Pancreas (tissue), 10 donors: ENCODE measurements around the gene APOBEC3A. TPM values are rescaled to one million over a fixed set of nuclear protein-coding genes. Genes with fewer than 3 reads are reported as not detected.
"Not testable (repeated sequence)": the region's sequence is repeated elsewhere in the genome, so short reads cannot be mapped to it uniquely, and the experiment has no call there.

ENCODE experiments used
- ATAC-seq, 4 donors: fragments of 200-7000 bp; cut with Tn5 transposase; one replicate each; pipeline versions ENCODE4 v1.8.0 to v1.9.1; 2020; ENCODE audit warnings: mild to moderate bottlenecking in 4 of 4, moderate library complexity in 4 of 4
- DNase-seq, 6 donors: peaks; one replicate each; pipeline ENCODE4 v3.0.0-alpha.2; 2020
- FAIRE-seq: peaks from 2 replicates; lab custom pipeline; 2012; peaks lifted over from hg19 to GRCh38; lab: Jason Lieb, UNC
- H3K27ac ChIP-seq, 4 donors: fragments of 200-600 bp; sonication (generic); 1 replicate in 3 of 4; 2 replicates in 1 of 4; pipeline versions ENCODE4 v1.5.0 to v1.8.0; 2020
- H3K27me3 ChIP-seq, 4 donors: fragments of 200-600 bp; one replicate each; pipeline ENCODE4 v1.8.0; 2021
- H3K36me3 ChIP-seq, 3 donors: fragments of 200-600 bp; sonication (generic) in 1 of 3; one replicate each; pipeline versions ENCODE4 v1.5.0 to v1.8.0; 2020 to 2021
- H3K4me1 ChIP-seq, 3 donors: fragments of 200-600 bp; one replicate each; pipeline ENCODE4 v1.8.0; 2021
- H3K4me3 ChIP-seq, 4 donors: fragments of 200-600 bp; sonication (generic) in 2 of 4; one replicate each; pipeline versions ENCODE4 v1.5.0 to v1.8.0; 2020 to 2021
- H3K9me3 ChIP-seq, 4 donors: fragments of 200-600 bp; one replicate each; pipeline ENCODE4 v1.8.0; 2021
- whole genome bisulfite sequencing, 2 donors: extraction: QIAGEN DNeasy Blood & Tissue Kit; methylation state at CpG; one replicate each; pipeline ENCODE4 v1.1.7; 2013; 5-methylcytosine and 5-hydroxymethylcytosine counted together
- intact Hi-C, 3 donors: fragments of 100-400 bp; cut with DNase I; formaldehyde crosslinking; loops; one replicate each; pipeline versions ENCODE4 v1.11.1 to v1.14.2; 2022
- polyA plus RNA-seq, 2 donors: library from polyadenylated mRNA; stranded (reverse); fragments of 200-250 nt; gene quantifications; one replicate each; pipeline ENCODE4 v1.2.3, GENCODE V29; 2013
- total RNA-seq, 6 donors: library from RNA; stranded (reverse); fragmentation: NEBNext Ultra II Directional in 4 of 6; extraction: Animal tissue kit (Norgen Biotek cat#: 25700) in 4 of 6; gene quantifications; one replicate each; pipeline versions ENCODE4 v1.2.1 to v1.2.4, GENCODE V29; 2021 to 2023
- TF ChIP-seq, protein P1 (sequence below), 4 donors: fragments of 200-600 bp; sonication (generic) in 3 of 4; IDR thresholded peaks; one replicate each; pipeline versions ENCODE4 v1.5.0 to v1.8.0; 2021; ENCODE audit warnings: antibody characterized with exemption in 4 of 4
- donor health status: healthy with polysubstance abuse.
- donor health status: DM: no; HTN: no; CAD: no; lungs with moderate emphysema.
- donor health status: DM: no; HTN: no; CAD: no.
- donor health status: control.
- donor health status: control.
- donor health status: Bipolar disorder and iron deficiency.
- donor health status: DM: yes; HTN: yes; CAD: no.
- donor health status: DM: no; HTN: no; CAD: no.
- donor health status: DM: no; HTN: no; CAD: no.
- donor health status: DM: yes; HTN: yes; CAD: no.

Gene APOBEC3A
- total and polyA plus RNA-seq, 8 donors = 0.07 to 1.1 (median 0.46) TPM; not detected in 2

DNA sequence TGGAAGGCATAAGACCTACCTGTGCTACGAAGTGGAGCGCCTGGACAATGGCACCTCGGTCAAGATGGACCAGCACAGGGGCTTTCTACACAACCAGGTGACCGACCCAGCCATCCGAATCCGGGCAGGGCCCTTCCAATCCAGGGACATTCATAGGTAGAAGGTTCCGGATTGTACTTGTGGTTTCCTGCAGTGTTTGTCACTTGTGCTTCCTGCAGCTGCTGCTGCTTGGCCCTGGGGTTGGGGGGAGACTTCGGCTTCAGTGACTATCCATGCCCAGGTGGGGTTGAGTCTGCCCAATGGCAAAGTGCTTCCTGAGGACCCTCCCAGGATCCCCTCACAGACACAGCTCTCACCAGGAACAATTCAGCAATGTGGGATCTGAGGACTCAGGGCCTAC is 2.2 kb downstream of the APOBEC3A start:
- WGBS, 2 donors = 85 to 87% methylated on average over 8 of the region's 8 CpGs
- TF ChIP-seq, protein P1, sequence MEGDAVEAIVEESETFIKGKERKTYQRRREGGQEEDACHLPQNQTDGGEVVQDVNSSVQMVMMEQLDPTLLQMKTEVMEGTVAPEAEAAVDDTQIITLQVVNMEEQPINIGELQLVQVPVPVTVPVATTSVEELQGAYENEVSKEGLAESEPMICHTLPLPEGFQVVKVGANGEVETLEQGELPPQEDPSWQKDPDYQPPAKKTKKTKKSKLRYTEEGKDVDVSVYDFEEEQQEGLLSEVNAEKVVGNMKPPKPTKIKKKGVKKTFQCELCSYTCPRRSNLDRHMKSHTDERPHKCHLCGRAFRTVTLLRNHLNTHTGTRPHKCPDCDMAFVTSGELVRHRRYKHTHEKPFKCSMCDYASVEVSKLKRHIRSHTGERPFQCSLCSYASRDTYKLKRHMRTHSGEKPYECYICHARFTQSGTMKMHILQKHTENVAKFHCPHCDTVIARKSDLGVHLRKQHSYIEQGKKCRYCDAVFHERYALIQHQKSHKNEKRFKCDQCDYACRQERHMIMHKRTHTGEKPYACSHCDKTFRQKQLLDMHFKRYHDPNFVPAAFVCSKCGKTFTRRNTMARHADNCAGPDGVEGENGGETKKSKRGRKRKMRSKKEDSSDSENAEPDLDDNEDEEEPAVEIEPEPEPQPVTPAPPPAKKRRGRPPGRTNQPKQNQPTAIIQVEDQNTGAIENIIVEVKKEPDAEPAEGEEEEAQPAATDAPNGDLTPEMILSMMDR (IDR thresholded peaks at IDR 0.05) = no peak
- no peaks in the 10 kb centered on the region for H3K36me3 ChIP-seq
- no peak overlapping the region for H3K27ac ChIP-seq
- no peaks in the 10 kb centered on the region for H3K9me3 ChIP-seq
- FAIRE-seq = no peak
- intact Hi-C loops = no loop called here
- H3K4me3 ChIP-seq = no peak overlapping the region
- no peaks in the 10 kb centered on the region for H3K27me3 ChIP-seq
- H3K4me1 ChIP-seq = peaks cover 5 to 13% (median 7%) of the 10 kb centered on the region in 3 donors
- DNase-seq = no peak
- ATAC-seq = no peak

DNA sequence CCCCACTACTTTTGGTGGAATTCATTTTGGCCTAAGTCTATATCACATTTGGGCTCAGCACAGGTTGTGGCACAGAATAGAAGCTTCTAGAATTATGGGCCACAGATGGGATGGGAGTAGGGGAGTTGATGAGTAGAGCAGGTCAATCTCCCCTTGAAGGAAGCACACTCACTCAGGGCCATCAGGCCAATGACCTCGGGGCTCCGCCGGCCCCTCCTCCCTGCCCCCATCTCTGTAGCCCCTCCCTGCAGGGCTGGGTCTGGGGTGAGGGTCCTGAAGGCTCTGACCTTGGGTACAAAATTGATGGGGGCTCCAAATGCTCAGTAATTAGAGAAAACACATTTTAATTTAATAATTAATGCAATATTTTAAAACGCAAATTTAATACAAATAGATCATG is 3.3 kb downstream of the APOBEC3A start:
- not testable (repeated sequence) for H3K27me3 ChIP-seq

GRCh38 chr22:38963291-38963738 is 5.9 kb downstream of the APOBEC3A start:
- intact Hi-C loops, H3K27me3 ChIP-seq, H3K4me3 ChIP-seq, FAIRE-seq, H3K36me3 ChIP-seq, H3K9me3 ChIP-seq, H3K4me1 ChIP-seq: not testable (repeated sequence)
- DNase-seq (peak in 3 of 6 donors; percentile 42 to 68 (median 65)), ATAC-seq (peak; percentile 73 to 83 (median 80))
- H3K27ac ChIP-seq = peak overlapping the region in 3 of 4 donors; percentile 27 to 33 (median 28)
- 20 to 28% methylated on average over 9 to 11 of the region's 11 CpGs for WGBS, 2 donors

More for the DNA sequence above, 3.3 kb downstream of the APOBEC3A start:
- H3K36me3 ChIP-seq, H3K4me1 ChIP-seq, ATAC-seq, H3K9me3 ChIP-seq, H3K4me3 ChIP-seq, intact Hi-C loops, FAIRE-seq, H3K27ac ChIP-seq, DNase-seq: not testable (repeated sequence)
- 77 to 87% methylated on average over 4 of the region's 4 CpGs for WGBS, 2 donors

- peak; percentile 67 to 82 (median 72) for ATAC-seq
- WGBS, 2 donors = 12 to 19% methylated on average over 9 of the region's 9 CpGs
- Histone ChIP-seq H3K27me3 (no peaks in the 10 kb centered on the region), H3K4me3 (no peak overlapping the region), H3K9me3 (no peaks in the 10 kb centered on the region), H3K36me3 (no peaks in the 10 kb centered on the region), H3K4me1 (peaks cover 0 to 8% (median 0%) of the 10 kb centered on the region in 3 donors), H3K27ac (peak overlapping the region in 2 of 4 donors; percentile 27 to 28)
- TF ChIP-seq, protein P1 (IDR thresholded peaks at IDR 0.05) = no peak
- intact Hi-C loops = no loop called here
- DNase-seq = peak in 4 of 6 donors; percentile 42 to 56 (median 54)
- no peak for FAIRE-seq
Measured at GRCh38 chr22:38963872-38964271, 6.5 kb downstream of the APOBEC3A start.

DNA sequence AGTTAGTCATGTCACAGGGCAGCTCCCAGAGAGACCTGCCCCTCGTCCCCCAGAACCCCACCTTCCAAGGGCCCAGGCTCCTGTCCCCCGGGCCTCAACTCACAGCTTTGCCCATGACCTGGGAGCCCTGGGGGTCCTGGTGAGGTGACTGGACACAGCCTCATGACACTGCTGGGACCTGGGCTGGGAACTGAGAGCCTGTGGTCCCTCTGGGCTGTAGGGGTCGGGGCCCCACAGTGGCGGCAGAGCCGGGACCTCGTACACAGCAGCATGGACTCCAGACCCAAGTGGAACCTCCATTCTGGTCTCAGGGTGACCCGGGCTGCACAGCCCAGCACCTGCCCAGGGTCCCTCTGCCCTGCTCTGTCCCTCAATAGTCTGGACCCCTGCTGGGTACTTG is 6.9 kb downstream of the APOBEC3A start:
- H3K27ac ChIP-seq = no peak overlapping the region
- H3K36me3 ChIP-seq = no peaks in the 10 kb centered on the region
- TF ChIP-seq, protein P1 (IDR thresholded peaks at IDR 0.05) = no peak
- H3K4me1 ChIP-seq = peaks cover 0 to 8% (median 0%) of the 10 kb centered on the region in 3 donors
- no peak for FAIRE-seq
- no peak overlapping the region for H3K4me3 ChIP-seq
- DNase-seq = no peak
- no peaks in the 10 kb centered on the region for H3K27me3 ChIP-seq
- no peaks in the 10 kb centered on the region for H3K9me3 ChIP-seq
- intact Hi-C loops = no loop called here
- no peak for ATAC-seq
- WGBS, 2 donors = 70 to 72% methylated on average over 7 of the region's 7 CpGs

- FAIRE-seq (no peak), ATAC-seq (no peak), DNase-seq (no peak)
- peaks cover 0 to 8% (median 0%) of the 10 kb centered on the region in 3 donors for H3K4me1 ChIP-seq
- TF ChIP-seq, protein P1 (IDR thresholded peaks at IDR 0.05) = no peak
- no peak overlapping the region for H3K4me3 ChIP-seq
- intact Hi-C loops = no loop called here
- H3K27ac ChIP-seq = no peak overlapping the region
- H3K27me3 ChIP-seq = no peaks in the 10 kb centered on the region
- H3K9me3 ChIP-seq = no peaks in the 10 kb centered on the region
- no peaks in the 10 kb centered on the region for H3K36me3 ChIP-seq
- WGBS, 2 donors = 77 to 78% methylated on average over 4 of the region's 4 CpGs
Measured at GRCh38 chr22:38964989-38965388, 7.6 kb downstream of the APOBEC3A start.
